Measurements from ENCODE around the gene SLC22A12. TPM values are rescaled to one million over a fixed set of nuclear protein-coding genes. Genes with fewer than 3 reads are reported as not detected.

Gene SLC22A12
- total RNA-seq, 1 donor from 2014 or later, result not detected

GRCh38 chr11:64577202-64577601, 13.8 kb upstream of the SLC22A12 start:
- H3K4me3 Mint-ChIP-seq (ENCODE audit: unreplicated experiment), result peak overlapping the region; percentile 1
- peaks cover 4% of the 10 kb centered on the region for H3K4me1 Mint-ChIP-seq (ENCODE audit: low read depth, unreplicated experiment)
- H3K9me3 Mint-ChIP-seq (ENCODE audit: unreplicated experiment), result peaks cover 7% of the 10 kb centered on the region
- H3K27me3 Mint-ChIP-seq (ENCODE audit: unreplicated experiment), result peaks cover 8% of the 10 kb centered on the region
- peaks cover 9% of the 10 kb centered on the region for H3K36me3 Mint-ChIP-seq (ENCODE audit: unreplicated experiment)
- TF ChIP-seq, protein P1, sequence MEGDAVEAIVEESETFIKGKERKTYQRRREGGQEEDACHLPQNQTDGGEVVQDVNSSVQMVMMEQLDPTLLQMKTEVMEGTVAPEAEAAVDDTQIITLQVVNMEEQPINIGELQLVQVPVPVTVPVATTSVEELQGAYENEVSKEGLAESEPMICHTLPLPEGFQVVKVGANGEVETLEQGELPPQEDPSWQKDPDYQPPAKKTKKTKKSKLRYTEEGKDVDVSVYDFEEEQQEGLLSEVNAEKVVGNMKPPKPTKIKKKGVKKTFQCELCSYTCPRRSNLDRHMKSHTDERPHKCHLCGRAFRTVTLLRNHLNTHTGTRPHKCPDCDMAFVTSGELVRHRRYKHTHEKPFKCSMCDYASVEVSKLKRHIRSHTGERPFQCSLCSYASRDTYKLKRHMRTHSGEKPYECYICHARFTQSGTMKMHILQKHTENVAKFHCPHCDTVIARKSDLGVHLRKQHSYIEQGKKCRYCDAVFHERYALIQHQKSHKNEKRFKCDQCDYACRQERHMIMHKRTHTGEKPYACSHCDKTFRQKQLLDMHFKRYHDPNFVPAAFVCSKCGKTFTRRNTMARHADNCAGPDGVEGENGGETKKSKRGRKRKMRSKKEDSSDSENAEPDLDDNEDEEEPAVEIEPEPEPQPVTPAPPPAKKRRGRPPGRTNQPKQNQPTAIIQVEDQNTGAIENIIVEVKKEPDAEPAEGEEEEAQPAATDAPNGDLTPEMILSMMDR (IDR thresholded peaks at IDR 0.05; ENCODE audit: partially characterized antibody, unreplicated experiment), result no peak
- no peak for DNase-seq
- no peak overlapping the region for H3K27ac Mint-ChIP-seq (ENCODE audit: unreplicated experiment)

DNA sequence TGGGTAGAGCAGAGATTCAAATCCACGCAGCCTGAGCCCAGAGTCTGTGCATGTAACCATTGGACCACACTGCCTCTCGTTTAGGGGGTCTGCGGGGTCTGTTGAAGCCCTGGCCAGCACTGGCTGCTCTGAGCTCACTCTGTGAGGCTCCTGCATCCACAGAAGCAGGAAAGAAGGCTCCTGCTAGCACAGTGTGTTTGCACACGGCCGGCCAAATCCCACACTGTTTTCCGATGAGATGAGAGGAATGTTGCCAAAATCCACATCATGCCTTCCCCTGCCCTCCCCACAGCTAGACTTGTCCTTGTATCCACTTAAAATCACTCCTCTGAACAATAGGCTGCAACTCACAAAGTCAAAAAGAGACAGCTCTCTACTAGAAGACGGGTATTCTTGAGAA, 10.6 kb upstream of the SLC22A12 start:
- Mint-ChIP-seq H3K4me1 (ENCODE audit: low read depth, unreplicated experiment) (no peaks in the 10 kb centered on the region), H3K9me3 (ENCODE audit: unreplicated experiment) (peaks cover 4% of the 10 kb centered on the region), H3K4me3 (ENCODE audit: unreplicated experiment) (no peak overlapping the region), H3K27ac (ENCODE audit: unreplicated experiment) (no peak overlapping the region), H3K27me3 (ENCODE audit: unreplicated experiment) (peaks cover 7% of the 10 kb centered on the region), H3K36me3 (ENCODE audit: unreplicated experiment) (peaks cover 6% of the 10 kb centered on the region)
- DNase-seq, result no peak
- TF ChIP-seq, protein P1 (IDR thresholded peaks at IDR 0.05; ENCODE audit: partially characterized antibody, unreplicated experiment), result no peak

DNA sequence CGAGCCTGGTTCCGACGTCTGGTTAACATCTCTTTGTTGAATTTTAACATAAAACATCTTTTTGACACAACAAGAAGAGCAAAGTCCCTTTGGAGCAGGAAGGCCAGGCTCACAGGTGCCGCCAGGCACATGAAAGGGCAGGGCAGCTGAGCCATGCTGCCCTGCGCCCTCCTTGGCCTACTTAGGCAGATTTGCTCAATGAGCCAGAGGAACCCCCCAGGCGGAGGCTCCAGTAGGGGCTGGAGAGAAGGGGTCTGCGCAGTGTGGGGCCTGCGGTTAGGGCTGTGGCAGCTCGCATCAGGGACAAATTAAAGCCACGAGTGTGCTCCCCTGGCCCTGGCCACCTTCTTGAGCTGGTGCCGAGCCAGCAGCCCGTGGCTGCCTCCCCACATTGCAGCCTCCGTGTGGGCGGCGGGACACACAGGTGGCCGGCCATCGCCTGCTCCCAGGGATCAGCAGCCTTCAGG, 9.9 kb upstream of the SLC22A12 start:
- Mint-ChIP-seq H3K9me3 (ENCODE audit: unreplicated experiment) (peaks cover 4% of the 10 kb centered on the region), H3K4me1 (ENCODE audit: low read depth, unreplicated experiment) (no peaks in the 10 kb centered on the region), H3K36me3 (ENCODE audit: unreplicated experiment) (peaks cover 6% of the 10 kb centered on the region), H3K27me3 (ENCODE audit: unreplicated experiment) (peaks cover 7% of the 10 kb centered on the region), H3K4me3 (ENCODE audit: unreplicated experiment) (no peak overlapping the region), H3K27ac (ENCODE audit: unreplicated experiment) (no peak overlapping the region)
- TF ChIP-seq, protein P1 (IDR thresholded peaks at IDR 0.05; ENCODE audit: partially characterized antibody, unreplicated experiment), result no peak
- DNase-seq, result no peak

- Mint-ChIP-seq H3K27me3 (ENCODE audit: unreplicated experiment) (peaks cover 7% of the 10 kb centered on the region), H3K4me3 (ENCODE audit: unreplicated experiment) (no peak overlapping the region), H3K36me3 (ENCODE audit: unreplicated experiment) (peaks cover under 1% of the 10 kb centered on the region), H3K27ac (ENCODE audit: unreplicated experiment) (no peak overlapping the region), H3K9me3 (ENCODE audit: unreplicated experiment) (peaks cover 2% of the 10 kb centered on the region), H3K4me1 (ENCODE audit: low read depth, unreplicated experiment) (no peaks in the 10 kb centered on the region)
- TF ChIP-seq, protein P1 (IDR thresholded peaks at IDR 0.05; ENCODE audit: partially characterized antibody, unreplicated experiment), result no peak
- no peak for DNase-seq
These were observed 8.1 kb upstream of the SLC22A12 start for GRCh38 chr11:64582885-64583284.

DNA sequence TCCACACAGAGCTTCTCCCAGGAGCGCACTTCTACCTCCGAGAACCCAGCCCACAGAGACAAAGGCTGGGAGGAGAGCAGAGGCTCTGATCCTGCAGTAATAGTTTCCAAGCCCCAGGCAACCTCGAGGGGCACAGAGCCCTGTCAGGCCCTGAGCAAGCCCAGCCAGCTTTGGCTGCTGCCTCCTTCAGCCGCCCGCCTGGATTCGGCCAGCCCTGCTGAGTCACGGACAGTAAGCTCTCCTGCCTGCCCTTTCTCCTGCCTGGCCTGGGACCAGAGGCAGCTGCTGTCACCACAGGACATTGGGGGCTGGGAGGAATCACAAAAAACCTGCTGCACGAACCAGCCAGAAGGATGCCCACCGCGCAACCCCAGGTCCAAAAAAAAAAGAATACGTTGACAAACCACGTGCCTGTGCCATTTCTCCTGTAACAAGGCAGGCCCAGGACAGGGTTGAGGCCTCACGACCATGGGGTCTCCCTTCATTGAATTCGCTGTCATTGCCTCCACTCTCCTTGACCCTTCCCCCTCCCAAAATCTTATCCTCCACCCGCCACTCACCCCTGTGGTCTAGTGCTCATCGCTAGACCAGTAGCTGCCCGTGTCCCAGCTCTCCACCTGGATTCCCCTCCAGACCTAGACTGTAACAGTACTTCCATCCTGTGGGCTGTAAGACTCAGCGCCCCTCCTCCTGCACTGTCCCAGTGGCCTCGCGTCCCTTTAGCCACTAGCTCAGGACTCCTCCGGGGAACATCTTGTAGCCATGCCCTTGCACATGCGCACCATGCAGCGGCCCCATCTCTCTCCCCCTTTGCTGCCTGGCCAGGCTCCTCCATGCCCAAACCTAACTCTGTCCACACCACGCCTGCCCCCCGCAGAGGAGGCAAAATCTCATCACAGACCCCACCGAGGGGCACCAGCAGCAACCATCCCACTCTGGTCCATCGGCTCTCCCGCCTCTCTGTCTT, 7.4 kb upstream of the SLC22A12 start:
- H3K27me3 Mint-ChIP-seq (ENCODE audit: unreplicated experiment), result peaks cover 7% of the 10 kb centered on the region

More for the DNA sequence above, 7.4 kb upstream of the SLC22A12 start:
- peaks cover 2% of the 10 kb centered on the region for H3K9me3 Mint-ChIP-seq (ENCODE audit: unreplicated experiment)
- H3K4me1 Mint-ChIP-seq (ENCODE audit: low read depth, unreplicated experiment), result no peaks in the 10 kb centered on the region
- H3K36me3 Mint-ChIP-seq (ENCODE audit: unreplicated experiment), result peaks cover 8% of the 10 kb centered on the region
- no peak overlapping the region for H3K27ac Mint-ChIP-seq (ENCODE audit: unreplicated experiment)
- H3K4me3 Mint-ChIP-seq (ENCODE audit: unreplicated experiment), result no peak overlapping the region
- DNase-seq, result no peak
- TF ChIP-seq, protein P1 (IDR thresholded peaks at IDR 0.05; ENCODE audit: partially characterized antibody, unreplicated experiment), result no peak
